Measurements from ENCODE around the gene OR4A16. TPM values are rescaled to one million over a fixed set of nuclear protein-coding genes. Genes with fewer than 3 reads are reported as not detected.

OR4A16 gene
- total RNA-seq (not detected), total RNA-seq (0 reads per million in 29 experiments)
- not detected for total RNA-seq (2013)

- H3K27me3 ChIP-seq (replicated peaks in 1 of 2; ENCODE audit: control insufficient read depth in 2 of 2, extremely low read depth in 1 of 2, insufficient read depth in 2 of 2, low read length in 1 of 2) = no peaks in the 10 kb centered on the region
- no peak within 1 kb of the TSS for H3K4me3 Mint-ChIP-seq
- no peaks in the 10 kb centered on the region for H3K36me3 Mint-ChIP-seq
- H3K27ac ChIP-seq (ENCODE audit: low read length) = no peak within 1 kb of the TSS
- H3K27me3 Mint-ChIP-seq = no peaks in the 10 kb centered on the region
- H3K4me1 Mint-ChIP-seq = no peaks in the 10 kb centered on the region
- no peak for DNase-seq
- ChIA-PET CTCF (no interaction called here), POLR2A (no interaction called here)
- H3K9me3 ChIP-seq = peaks cover 5% of the 10 kb centered on the region
- H3K36me3 ChIP-seq (ENCODE audit: control insufficient read depth in 2 of 2, extremely low read depth in 1 of 2, insufficient read depth in 1 of 2, low read length in 1 of 2) = no peaks in the 10 kb centered on the region
- ATAC-seq (replicated peaks in 1 of 4) = no peak
- H3K9me3 Mint-ChIP-seq = peaks cover 10 to 27% (median 24%) of the 10 kb centered on the region in 3 donors
- no peaks in the 10 kb centered on the region for H3K4me1 ChIP-seq (ENCODE audit: control insufficient read depth in 1 of 2, extremely low read depth in 1 of 2, insufficient read depth in 2 of 2, low read length in 2 of 2)
- H3K27ac Mint-ChIP-seq = no peak within 1 kb of the TSS
- no CpG with 5 or more reads among the region's 3 CpGs for WGBS (ENCODE audit: insufficient coverage)
- H3K4me3 ChIP-seq (ENCODE audit: control insufficient read depth in 1 of 2, extremely low read depth in 1 of 2, low read length in 1 of 2) = no peak within 1 kb of the TSS
These were observed at the start of gene OR4A16 for GRCh38 chr11:55342901-55343300. OR4A16 (plus strand) TSS chr11:55343201; CDS start chr11:55343201, 0 bp downstream.

DNA sequence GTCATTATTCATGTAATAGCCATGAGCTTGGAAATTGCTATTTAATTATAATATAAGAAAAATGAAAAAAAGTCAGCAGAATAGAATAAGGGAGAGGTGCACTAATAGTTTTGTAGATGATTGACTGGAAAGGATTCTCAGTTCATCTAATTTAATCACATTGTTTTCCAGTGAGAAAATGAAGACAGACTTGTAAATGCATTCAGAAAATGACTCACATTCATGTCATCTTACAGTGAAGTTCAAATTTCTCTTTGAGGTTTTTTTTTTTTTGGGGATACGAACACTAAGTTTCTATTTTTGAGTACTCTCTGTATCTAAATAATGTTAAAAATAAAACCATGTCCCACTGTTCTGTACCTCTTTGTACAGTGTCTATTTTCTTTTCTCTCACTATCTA, 18.5 kb upstream of the OR4A16 start:
- ChIA-PET CTCF (no interaction called here), POLR2A (no interaction called here)
- Mint-ChIP-seq H3K9me3 (peaks cover 6 to 29% (median 18%) of the 10 kb centered on the region in 3 donors), H3K27ac (no peak overlapping the region), H3K27me3 (no peaks in the 10 kb centered on the region), H3K4me3 (no peak overlapping the region), H3K4me1 (no peaks in the 10 kb centered on the region), H3K36me3 (no peaks in the 10 kb centered on the region)
- Histone ChIP-seq H3K36me3 (ENCODE audit: control insufficient read depth in 2 of 2, extremely low read depth in 1 of 2, insufficient read depth in 1 of 2, low read length in 1 of 2) (no peaks in the 10 kb centered on the region), H3K27ac (ENCODE audit: low read length) (no peak overlapping the region), H3K27me3 (replicated peaks in 1 of 2; ENCODE audit: control insufficient read depth in 2 of 2, extremely low read depth in 1 of 2, insufficient read depth in 2 of 2, low read length in 1 of 2) (no peaks in the 10 kb centered on the region), H3K4me3 (ENCODE audit: control insufficient read depth in 1 of 2, extremely low read depth in 1 of 2, low read length in 1 of 2) (no peak overlapping the region), H3K4me1 (ENCODE audit: control insufficient read depth in 1 of 2, extremely low read depth in 1 of 2, insufficient read depth in 2 of 2, low read length in 2 of 2) (no peaks in the 10 kb centered on the region), H3K9me3 (peaks cover 3% of the 10 kb centered on the region)
- no CpG with 5 or more reads among the region's 1 CpG for WGBS (ENCODE audit: insufficient coverage)
- ATAC-seq (replicated peaks in 1 of 4) (no peak), DNase-seq (no peak)

DNA sequence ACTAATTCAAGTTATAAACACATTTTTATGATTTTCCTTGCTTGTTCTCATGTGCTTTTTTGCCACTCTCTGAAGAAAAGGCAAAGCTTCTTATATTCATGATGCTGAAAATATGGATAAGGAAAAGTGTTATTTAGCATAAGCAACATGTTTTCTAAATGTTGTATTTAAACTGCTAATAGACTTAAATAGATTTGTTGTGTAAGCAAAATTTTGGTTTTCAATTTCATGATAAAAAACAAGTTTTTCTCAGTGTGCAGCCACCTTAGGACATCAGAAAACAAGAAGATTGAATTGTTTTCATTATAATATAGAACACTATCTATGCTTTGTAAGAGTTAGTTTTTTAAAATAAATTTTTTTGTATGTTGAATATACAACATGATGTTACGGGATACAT, 2.3 kb downstream of the OR4A16 start:
- no CpG with 5 or more reads among the region's 1 CpG for WGBS (ENCODE audit: insufficient coverage)

GRCh38 chr11:55349032-55349431, 6.0 kb downstream of the OR4A16 start:
- H3K4me3 ChIP-seq (ENCODE audit: control insufficient read depth in 1 of 2, extremely low read depth in 1 of 2, low read length in 1 of 2) = no peak overlapping the region
- Mint-ChIP-seq H3K9me3 (peaks cover 10 to 36% (median 20%) of the 10 kb centered on the region in 3 donors), H3K27ac (no peak overlapping the region), H3K27me3 (no peaks in the 10 kb centered on the region), H3K4me3 (no peak overlapping the region), H3K36me3 (no peaks in the 10 kb centered on the region), H3K4me1 (no peaks in the 10 kb centered on the region)
- DNase-seq (no peak), ATAC-seq (replicated peaks in 1 of 4) (no peak)
- POLR2A ChIA-PET = no interaction called here
- H3K4me1 ChIP-seq (ENCODE audit: control insufficient read depth in 1 of 2, extremely low read depth in 1 of 2, insufficient read depth in 2 of 2, low read length in 2 of 2) = no peaks in the 10 kb centered on the region
- CTCF ChIA-PET = no interaction called here
- no peaks in the 10 kb centered on the region for H3K36me3 ChIP-seq (ENCODE audit: control insufficient read depth in 2 of 2, extremely low read depth in 1 of 2, insufficient read depth in 1 of 2, low read length in 1 of 2)
- 6% methylated on average over 1 of the region's 1 CpG for WGBS (ENCODE audit: insufficient coverage)
- H3K9me3 ChIP-seq = peaks cover 6% of the 10 kb centered on the region
- no peak overlapping the region for H3K27ac ChIP-seq (ENCODE audit: low read length)
- no peaks in the 10 kb centered on the region for H3K27me3 ChIP-seq (replicated peaks in 1 of 2; ENCODE audit: control insufficient read depth in 2 of 2, extremely low read depth in 1 of 2, insufficient read depth in 2 of 2, low read length in 1 of 2)

More for the DNA sequence above, 2.3 kb downstream of the OR4A16 start:
- H3K27ac ChIP-seq (ENCODE audit: low read length) = no peak overlapping the region
- no peaks in the 10 kb centered on the region for H3K27me3 ChIP-seq (replicated peaks in 1 of 2; ENCODE audit: control insufficient read depth in 2 of 2, extremely low read depth in 1 of 2, insufficient read depth in 2 of 2, low read length in 1 of 2)
- no peak overlapping the region for H3K4me3 Mint-ChIP-seq
- no peaks in the 10 kb centered on the region for H3K36me3 Mint-ChIP-seq
- H3K4me3 ChIP-seq (ENCODE audit: control insufficient read depth in 1 of 2, extremely low read depth in 1 of 2, low read length in 1 of 2) = no peak overlapping the region
- CTCF ChIA-PET = no interaction called here
- no peak overlapping the region for H3K27ac Mint-ChIP-seq
- H3K9me3 Mint-ChIP-seq = peaks cover 12 to 38% (median 25%) of the 10 kb centered on the region in 3 donors
- DNase-seq (no peak), ATAC-seq (replicated peaks in 1 of 4) (no peak)
- H3K27me3 Mint-ChIP-seq = no peaks in the 10 kb centered on the region
- H3K4me1 ChIP-seq (ENCODE audit: control insufficient read depth in 1 of 2, extremely low read depth in 1 of 2, insufficient read depth in 2 of 2, low read length in 2 of 2) = no peaks in the 10 kb centered on the region
- peaks cover 7% of the 10 kb centered on the region for H3K9me3 ChIP-seq
- POLR2A ChIA-PET = no interaction called here
- no peaks in the 10 kb centered on the region for H3K36me3 ChIP-seq (ENCODE audit: control insufficient read depth in 2 of 2, extremely low read depth in 1 of 2, insufficient read depth in 1 of 2, low read length in 1 of 2)
- no peaks in the 10 kb centered on the region for H3K4me1 Mint-ChIP-seq

GRCh38 chr11:55357560-55358184, 14.7 kb downstream of the OR4A16 start:
- Histone ChIP-seq H3K4me1 (ENCODE audit: control insufficient read depth in 1 of 2, extremely low read depth in 1 of 2, insufficient read depth in 2 of 2, low read length in 2 of 2) (no peaks in the 10 kb centered on the region), H3K27me3 (replicated peaks in 1 of 2; ENCODE audit: control insufficient read depth in 2 of 2, extremely low read depth in 1 of 2, insufficient read depth in 2 of 2, low read length in 1 of 2) (no peaks in the 10 kb centered on the region), H3K27ac (ENCODE audit: low read length) (no peak overlapping the region), H3K4me3 (ENCODE audit: control insufficient read depth in 1 of 2, extremely low read depth in 1 of 2, low read length in 1 of 2) (no peak overlapping the region), H3K9me3 (no peaks in the 10 kb centered on the region), H3K36me3 (ENCODE audit: control insufficient read depth in 2 of 2, extremely low read depth in 1 of 2, insufficient read depth in 1 of 2, low read length in 1 of 2) (no peaks in the 10 kb centered on the region)
- no peak overlapping the region for H3K4me3 Mint-ChIP-seq
- no peak for ATAC-seq (replicated peaks in 1 of 4)
- peaks cover 23 to 56% (median 28%) of the 10 kb centered on the region in 3 donors for H3K9me3 Mint-ChIP-seq
- H3K27me3 Mint-ChIP-seq = no peaks in the 10 kb centered on the region
- WGBS (ENCODE audit: insufficient coverage) = 0% methylated on average over 1 of the region's 1 CpG
- no peaks in the 10 kb centered on the region for H3K36me3 Mint-ChIP-seq
- no peak for DNase-seq
- CTCF ChIA-PET = no interaction called here
- POLR2A ChIA-PET = no interaction called here
- H3K27ac Mint-ChIP-seq = no peak overlapping the region
- no peaks in the 10 kb centered on the region for H3K4me1 Mint-ChIP-seq

DNA sequence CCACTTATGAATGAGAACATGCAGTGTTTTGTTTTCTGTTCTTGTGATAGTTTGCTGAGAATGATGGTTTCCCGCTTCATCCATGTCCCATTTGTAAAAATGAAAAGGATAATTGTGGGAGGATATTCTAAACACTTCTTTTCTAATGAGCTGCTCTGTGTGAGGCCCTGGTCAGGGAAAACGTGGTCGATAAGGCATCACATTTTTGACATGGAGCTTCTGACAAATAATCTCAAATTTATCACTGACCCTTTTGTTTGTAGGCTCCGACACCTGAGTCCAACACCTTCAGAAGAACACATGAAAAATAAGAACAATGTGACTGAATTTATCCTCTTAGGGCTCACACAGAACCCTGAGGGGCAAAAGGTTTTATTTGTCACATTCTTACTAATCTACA, 24.7 kb downstream of the OR4A16 start, which contains the start of gene OR4A15:
Gene OR4A15 (plus strand): TSS at position 301 of the 400 bp plus-strand sequence. CDS start 0 bp downstream, at position 301.
- POLR2A ChIA-PET = no interaction called here
- DNase-seq (no peak), ATAC-seq (replicated peaks in 1 of 4) (no peak)
- H3K4me3 ChIP-seq (ENCODE audit: control insufficient read depth in 1 of 2, extremely low read depth in 1 of 2, low read length in 1 of 2) = no peak within 1 kb of the TSS
- CTCF ChIA-PET = no interaction called here
- Mint-ChIP-seq H3K36me3 (no peaks in the 10 kb centered on the region), H3K27ac (no peak within 1 kb of the TSS), H3K4me1 (no peaks in the 10 kb centered on the region), H3K9me3 (peaks cover 9 to 35% (median 33%) of the 10 kb centered on the region in 3 donors), H3K27me3 (no peaks in the 10 kb centered on the region), H3K4me3 (no peak within 1 kb of the TSS)
- no peaks in the 10 kb centered on the region for H3K27me3 ChIP-seq (replicated peaks in 1 of 2; ENCODE audit: control insufficient read depth in 2 of 2, extremely low read depth in 1 of 2, insufficient read depth in 2 of 2, low read length in 1 of 2)
- H3K36me3 ChIP-seq (ENCODE audit: control insufficient read depth in 2 of 2, extremely low read depth in 1 of 2, insufficient read depth in 1 of 2, low read length in 1 of 2) = no peaks in the 10 kb centered on the region
- no peaks in the 10 kb centered on the region for H3K4me1 ChIP-seq (ENCODE audit: control insufficient read depth in 1 of 2, extremely low read depth in 1 of 2, insufficient read depth in 2 of 2, low read length in 2 of 2)
- WGBS (ENCODE audit: insufficient coverage) = 80% methylated on average over 1 of the region's 4 CpGs
- H3K27ac ChIP-seq (ENCODE audit: low read length) = no peak within 1 kb of the TSS
- no peaks in the 10 kb centered on the region for H3K9me3 ChIP-seq

Measured in T-cell (primary cell).